CD14-positive monocyte (primary cell): ENCODE measurements around the gene COL26A1. TPM values are rescaled to one million over a fixed set of nuclear protein-coding genes. Genes with fewer than 3 reads are reported as not detected.

Experiments
- DNase-seq, 3 donors: peaks; one replicate each; pipeline ENCODE4 v3.0.0-alpha.2; 2011 to 2022
- H2AFZ ChIP-seq: 2 replicates; pipeline ENCODE4 v1.6.0; 2012; ENCODE audit warnings: mild to moderate bottlenecking, low read depth, low read length, inconsistent platforms; ENCODE audit not compliant: insufficient read depth, poor library complexity, severe bottlenecking
- H3K27ac ChIP-seq, 2 donors: 1 replicate in 1 of 2; 2 replicates in 1 of 2; pipeline ENCODE4 v1.5.1; 2012 to 2013; ENCODE audit warnings: low read length in 2 of 2, control low read depth in 1 of 2, inconsistent platforms in 1 of 2, low read depth in 1 of 2, mild to moderate bottlenecking in 1 of 2
- H3K27me3 ChIP-seq, 2 donors: one replicate each; pipeline versions ENCODE4 v1.6.0 to v1.6.1; 2011 to 2013; ENCODE audit warnings: low read length in 2 of 2; ENCODE audit not compliant: control insufficient read depth in 2 of 2, insufficient read depth in 2 of 2
- H3K36me3 ChIP-seq, 2 donors: replicated peaks in 1 of 2; 1 replicate in 1 of 2; 2 replicates in 1 of 2; pipeline versions ENCODE4 v1.5.1 to v1.6.1; 2012 to 2013; ENCODE audit warnings: low read length in 2 of 2, control low read depth in 1 of 2, inconsistent platforms in 1 of 2, mild to moderate bottlenecking in 1 of 2; ENCODE audit not compliant: insufficient read depth in 2 of 2, control insufficient read depth in 1 of 2
- H3K4me1 ChIP-seq, 2 donors: 1 replicate in 1 of 2; 2 replicates in 1 of 2; pipeline versions ENCODE4 v1.5.1 to v1.6.1; 2012 to 2013; ENCODE audit warnings: low read length in 2 of 2, control low read depth in 1 of 2, inconsistent platforms in 1 of 2, mild to moderate bottlenecking in 1 of 2, moderate library complexity in 1 of 2; ENCODE audit not compliant: insufficient read depth in 2 of 2, control insufficient read depth in 1 of 2
- H3K4me2 ChIP-seq: replicated peaks from 2 replicates; pipeline ENCODE3; 2012; ENCODE audit warnings: low read length, moderate library complexity, mild to moderate bottlenecking; ENCODE audit not compliant: poor library complexity, severe bottlenecking; ENCODE audit errors: extremely low read depth
- H3K4me3 ChIP-seq, 3 experiments: fragments of 200-600 bp in 1 of 3; sonication (generic) in 1 of 3; replicated peaks in 1 of 3; 1 replicate in 2 of 3; 2 replicates in 1 of 3; pipeline ENCODE4 v1.5.1; 2011 to 2013; ENCODE audit warnings: low read length in 3 of 3, mild to moderate bottlenecking in 3 of 3, control low read depth in 2 of 3, low read depth in 2 of 3, inconsistent platforms in 1 of 3, moderate library complexity in 1 of 3
- H3K79me2 ChIP-seq: 2 replicates; pipeline ENCODE4 v1.6.0; 2012; ENCODE audit warnings: mild to moderate bottlenecking, control low read depth, inconsistent platforms, low read length, moderate library complexity; ENCODE audit not compliant: insufficient read depth
- H3K9ac ChIP-seq: 2 replicates; pipeline ENCODE4 v1.6.0; 2017; ENCODE audit warnings: low read length, mild to moderate bottlenecking; ENCODE audit not compliant: insufficient read depth, poor library complexity, severe bottlenecking
- H3K9me3 ChIP-seq, 2 donors: replicated peaks in 1 of 2; 1 replicate in 1 of 2; 2 replicates in 1 of 2; pipeline versions ENCODE4 v1.5.1 to v1.6.1; 2012 to 2013; ENCODE audit warnings: low read length in 2 of 2, control low read depth in 1 of 2; ENCODE audit not compliant: control insufficient read depth in 1 of 2, insufficient read depth in 1 of 2
- H4K20me1 ChIP-seq: 2 replicates; pipeline ENCODE4 v1.6.0; 2012; ENCODE audit warnings: mild to moderate bottlenecking, low read length, control low read depth, moderate library complexity; ENCODE audit not compliant: insufficient read depth
- H3K27ac Mint-ChIP-seq, 7 donors: one replicate each; pipeline ENCODE4 v1.8.0; 2020; ENCODE audit warnings: mild to moderate bottlenecking in 7 of 7, mixed read lengths in 7 of 7, moderate library complexity in 6 of 7, inconsistent platforms in 2 of 7
- H3K27me3 Mint-ChIP-seq, 3 donors: one replicate each; pipeline ENCODE4 v1.8.0; 2021 to 2022; ENCODE audit warnings: low read depth in 3 of 3, mild to moderate bottlenecking in 3 of 3, mixed read lengths in 3 of 3, moderate library complexity in 3 of 3, inconsistent platforms in 1 of 3
- H3K36me3 Mint-ChIP-seq, 2 donors: one replicate each; pipeline ENCODE4 v1.8.0; 2020; ENCODE audit warnings: mixed read lengths in 2 of 2, inconsistent platforms in 1 of 2, mild to moderate bottlenecking in 1 of 2
- H3K4me1 Mint-ChIP-seq: one replicate; pipeline ENCODE4 v1.8.0; 2020; ENCODE audit warnings: mild to moderate bottlenecking, mixed read lengths
- H3K4me3 Mint-ChIP-seq, 2 donors: one replicate each; pipeline ENCODE4 v1.8.0; 2020; ENCODE audit warnings: mild to moderate bottlenecking in 2 of 2, mixed read lengths in 2 of 2, moderate library complexity in 1 of 2
- H3K9me3 Mint-ChIP-seq, 7 donors: one replicate each; pipeline ENCODE4 v1.8.0; 2020 to 2022; ENCODE audit warnings: mixed read lengths in 7 of 7, mild to moderate bottlenecking in 6 of 7, moderate library complexity in 6 of 7, inconsistent platforms in 2 of 7
- CTCF ChIP-seq: fragments of 200-600 bp; IDR thresholded peaks from one replicate; pipeline ENCODE4 v1.8.0; 2022; ENCODE audit warnings: antibody characterized with exemption, mild to moderate bottlenecking
- WGBS: methylation state at CpG from one replicate; pipeline ENCODE4 v1.1.5; 2013; ENCODE audit warnings: missing lambda C conversion rate; ENCODE audit not compliant: insufficient coverage; 5-methylcytosine and 5-hydroxymethylcytosine counted together
- intact Hi-C, 2 donors: fragments of 100-400 bp; cut with micrococcal nuclease; formaldehyde crosslinking; loops; one replicate each; pipeline versions ENCODE4 v1.15.0 to v1.15.1; 2023
- polyA plus RNA-seq, 3 donors: library from polyadenylated mRNA; depleted of rRNA in 1 of 3; unstranded in 2 of 3; stranded (reverse) in 1 of 3; fragments of 300-500 nt in 2 of 3; fragments of >200 nt in 1 of 3; fragmentation: Illumina TruSeq in 2 of 3; gene quantifications; 1 replicate in 2 of 3; 2 replicates in 1 of 3; pipeline ENCODE4 v1.2.3, GENCODE V29; 2012 to 2021

Gene COL26A1
- polyA plus RNA-seq, 3 donors = not detected

- Histone ChIP-seq H3K4me3 (no peak overlapping the region), H3K79me2 (no peaks in the 10 kb centered on the region), H3K27ac (no peak overlapping the region), H3K36me3 (no peaks in the 10 kb centered on the region), H3K27me3 (no peaks in the 10 kb centered on the region), H4K20me1 (no peaks in the 10 kb centered on the region), H3K4me2 (no peak overlapping the region), H3K9ac (no peak overlapping the region), H3K9me3 (no peaks in the 10 kb centered on the region), H3K4me1 (no peaks in the 10 kb centered on the region), H2AFZ (no peak overlapping the region)
- 67% methylated on average over 6 of the region's 8 CpGs for WGBS
- no peak overlapping the region for H3K4me3 Mint-ChIP-seq
- H3K36me3 Mint-ChIP-seq = no peaks in the 10 kb centered on the region
- H3K27me3 Mint-ChIP-seq = peaks cover 0 to 8% (median 2%) of the 10 kb centered on the region in 3 donors
- H3K27ac Mint-ChIP-seq = no peak overlapping the region
- DNase-seq = no peak
- H3K9me3 Mint-ChIP-seq = no peaks in the 10 kb centered on the region
- no peaks in the 10 kb centered on the region for H3K4me1 Mint-ChIP-seq
- intact Hi-C loops = no loop called here
- TF ChIP-seq CTCF = no peak
Measured at GRCh38 chr7:101496017-101496416, 133.3 kb downstream of the COL26A1 start.

GRCh38 chr7:101501351-101501750, 138.7 kb downstream of the COL26A1 start:
- Histone ChIP-seq H3K4me2 (no peak overlapping the region), H3K27ac (no peak overlapping the region), H3K9ac (no peak overlapping the region), H2AFZ (no peak overlapping the region), H3K79me2 (no peaks in the 10 kb centered on the region), H3K9me3 (no peaks in the 10 kb centered on the region), H3K4me3 (no peak overlapping the region), H3K36me3 (no peaks in the 10 kb centered on the region), H3K4me1 (peaks cover 3 to 8% of the 10 kb centered on the region in 2 donors), H3K27me3 (no peaks in the 10 kb centered on the region), H4K20me1 (no peaks in the 10 kb centered on the region)
- H3K4me1 Mint-ChIP-seq = peaks cover 8% of the 10 kb centered on the region
- H3K9me3 Mint-ChIP-seq = no peaks in the 10 kb centered on the region
- 93% methylated on average over 2 of the region's 2 CpGs for WGBS
- no peaks in the 10 kb centered on the region for H3K36me3 Mint-ChIP-seq
- H3K27me3 Mint-ChIP-seq = peaks cover 2 to 4% (median 4%) of the 10 kb centered on the region in 3 donors
- intact Hi-C loops = no loop called here
- peak overlapping the region in 1 of 7 donors; percentile 66 for H3K27ac Mint-ChIP-seq
- no peak for TF ChIP-seq CTCF
- DNase-seq = no peak
- H3K4me3 Mint-ChIP-seq = no peak overlapping the region
